Colonic mucosa (tissue), 4 donors: ENCODE data around the gene GPR146. TPM values are rescaled to one million over a fixed set of nuclear protein-coding genes. Genes with fewer than 3 reads are reported as not detected.

Source experiments
- DNase-seq: peaks from one replicate; pipeline ENCODE4 v3.0.0-alpha.2; 2020
- H3K27ac ChIP-seq: fragments of 200-600 bp; one replicate; pipeline ENCODE4 v1.8.0; 2021
- H3K27me3 ChIP-seq: fragments of 200-600 bp; one replicate; pipeline ENCODE4 v1.8.0; 2021
- H3K36me3 ChIP-seq: fragments of 200-600 bp; one replicate; pipeline ENCODE4 v1.8.0; 2021
- H3K4me1 ChIP-seq: fragments of 200-600 bp; one replicate; pipeline ENCODE4 v1.8.0; 2021; ENCODE audit warnings: mild to moderate bottlenecking
- H3K4me3 ChIP-seq: fragments of 200-600 bp; one replicate; pipeline ENCODE4 v1.8.0; 2021
- H3K9ac ChIP-seq, 2 donors: one replicate each; pipeline ENCODE4 v1.7.0; 2013; ENCODE audit warnings: control low read depth in 2 of 2, low read depth in 2 of 2, low read length in 2 of 2
- H3K9me3 ChIP-seq: fragments of 200-600 bp; one replicate; pipeline ENCODE4 v1.8.0; 2021
- CTCF ChIP-seq: fragments of 200-600 bp; IDR thresholded peaks from one replicate; pipeline ENCODE4 v1.8.0; 2022; ENCODE audit warnings: antibody characterized with exemption, mild to moderate bottlenecking
- intact Hi-C: fragments of 100-400 bp; cut with DNase I; formaldehyde crosslinking; loops from one replicate; pipeline ENCODE4 v1.14.1; 2022
- total RNA-seq, 2 donors: library from RNA; stranded (reverse); fragmentation: NEBNext Ultra II Directional in 1 of 2; extraction: Animal tissue kit (Norgen Biotek cat#: 25700) in 1 of 2; gene quantifications; one replicate each; pipeline ENCODE4 v1.2.1, GENCODE V29; 2021
- donor health status: healthy.
- donor health status: DM: no; HTN: no; CAD: no.
- donor health status: DM: no; HTN: no; CAD: no.

Gene GPR146
- total RNA-seq, 2 donors from 2014 or later = 2.9 to 9.0 TPM

- TF ChIP-seq CTCF = no peak
- H3K4me3 ChIP-seq = no peak overlapping the region
- DNase-seq = no peak
- H3K36me3 ChIP-seq = no peaks in the 10 kb centered on the region
- H3K4me1 ChIP-seq = no peaks in the 10 kb centered on the region
- H3K27me3 ChIP-seq = no peaks in the 10 kb centered on the region
- no peaks in the 10 kb centered on the region for H3K9me3 ChIP-seq
- H3K9ac ChIP-seq = no peak overlapping the region
- intact Hi-C loops = no loop called here
- no peak overlapping the region for H3K27ac ChIP-seq
Measured at GRCh38 chr7:1078519-1078918, 34.2 kb downstream of the GPR146 start.

DNA sequence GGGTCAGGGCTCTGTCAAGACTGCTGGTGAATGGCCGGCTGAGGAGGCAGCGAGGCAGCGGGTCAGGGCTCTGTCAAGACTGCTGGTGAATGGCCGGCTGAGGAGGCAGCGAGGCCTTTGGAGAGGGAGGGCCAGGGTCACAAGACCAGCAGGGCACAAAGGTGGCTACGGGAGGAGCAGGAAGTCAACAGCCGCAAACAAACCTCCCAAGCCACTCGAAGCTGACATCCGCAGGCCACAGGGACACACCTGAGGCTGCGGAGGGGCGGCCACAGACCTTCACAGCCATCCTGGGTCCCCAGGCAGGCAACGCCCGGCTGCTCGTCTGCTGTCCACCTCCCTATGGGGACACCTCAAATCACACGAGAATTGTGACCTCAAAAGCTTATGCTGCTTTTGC is 34.6 kb downstream of the GPR146 start:
- peak; percentile 57 for DNase-seq
- intact Hi-C loops = no loop called here
- no peak for TF ChIP-seq CTCF
- Histone ChIP-seq H3K27me3 (no peaks in the 10 kb centered on the region), H3K9ac (no peak overlapping the region), H3K4me1 (no peaks in the 10 kb centered on the region), H3K4me3 (no peak overlapping the region), H3K27ac (peak overlapping the region; percentile 40), H3K36me3 (no peaks in the 10 kb centered on the region), H3K9me3 (no peaks in the 10 kb centered on the region)

DNA sequence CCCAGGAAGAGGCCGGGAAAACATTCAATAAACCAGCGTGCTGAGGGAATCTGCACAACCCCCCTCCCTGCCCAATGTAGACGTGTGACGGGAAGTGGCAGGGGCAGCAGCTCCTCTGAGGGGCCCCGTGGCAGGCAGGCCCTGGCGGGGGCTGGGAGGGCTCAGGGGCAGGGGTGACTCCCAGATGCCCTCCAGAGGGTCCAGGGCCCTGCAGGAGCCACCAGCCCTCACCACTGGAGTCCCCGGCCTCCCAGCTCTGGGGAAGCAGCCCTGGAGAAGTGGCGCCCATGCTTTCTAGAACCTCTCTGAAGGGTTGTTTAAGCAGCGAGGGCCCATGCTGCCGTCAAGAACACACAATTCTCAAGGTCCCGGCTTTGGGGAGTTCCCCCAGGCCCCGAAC is 35.2 kb downstream of the GPR146 start:
- H3K9me3 ChIP-seq = no peaks in the 10 kb centered on the region
- DNase-seq = no peak
- no peak overlapping the region for H3K9ac ChIP-seq
- no peaks in the 10 kb centered on the region for H3K4me1 ChIP-seq
- no peaks in the 10 kb centered on the region for H3K27me3 ChIP-seq
- H3K36me3 ChIP-seq = no peaks in the 10 kb centered on the region
- no peak overlapping the region for H3K4me3 ChIP-seq
- no peak for TF ChIP-seq CTCF
- intact Hi-C loops = no loop called here
- H3K27ac ChIP-seq = no peak overlapping the region

GRCh38 chr7:1080252-1080920 is 36.0 kb downstream of the GPR146 start:
- intact Hi-C loops = no loop called here
- H3K4me3 ChIP-seq = no peak overlapping the region
- H3K4me1 ChIP-seq = no peaks in the 10 kb centered on the region
- H3K27me3 ChIP-seq = no peaks in the 10 kb centered on the region
- no peak overlapping the region for H3K9ac ChIP-seq
- H3K36me3 ChIP-seq = no peaks in the 10 kb centered on the region
- TF ChIP-seq CTCF = no peak
- no peak overlapping the region for H3K27ac ChIP-seq
- no peak for DNase-seq
- H3K9me3 ChIP-seq = no peaks in the 10 kb centered on the region

- intact Hi-C loops = no loop called here
- H3K27ac ChIP-seq = no peak overlapping the region
Measured at GRCh38 chr7:1080921-1081255, 36.5 kb downstream of the GPR146 start.

More at GRCh38 chr7:1080921-1081255, 36.5 kb downstream of the GPR146 start:
- DNase-seq = no peak
- Histone ChIP-seq H3K9me3 (no peaks in the 10 kb centered on the region), H3K36me3 (no peaks in the 10 kb centered on the region), H3K27me3 (no peaks in the 10 kb centered on the region), H3K4me1 (no peaks in the 10 kb centered on the region), H3K9ac (no peak overlapping the region), H3K4me3 (no peak overlapping the region)
- no peak for TF ChIP-seq CTCF
